Mesodermal cell (in vitro differentiated cells): ENCODE measurements around the gene NEDD4L.

ENCODE experiments used
- H3K27ac ChIP-seq: 2 replicates; pipeline ENCODE4 v1.7.0; 2013; ENCODE audit warnings: mild to moderate bottlenecking, low read depth, low read length, moderate library complexity; ENCODE audit not compliant: severe bottlenecking
- H3K36me3 ChIP-seq: 2 replicates; pipeline ENCODE4 v1.7.1; 2013; ENCODE audit warnings: mild to moderate bottlenecking, low read length, moderate library complexity; ENCODE audit not compliant: control insufficient read depth, insufficient read depth
- H3K4me1 ChIP-seq: one replicate; pipeline ENCODE4 v1.7.1; 2013; ENCODE audit warnings: mild to moderate bottlenecking, low read length; ENCODE audit not compliant: insufficient read depth, control insufficient read depth, poor library complexity, severe bottlenecking
- H3K4me3 ChIP-seq: 2 replicates; pipeline ENCODE4 v1.7.0; 2013; ENCODE audit warnings: low read length, control low read depth, mild to moderate bottlenecking; ENCODE audit not compliant: insufficient read depth, poor library complexity, severe bottlenecking; ENCODE audit errors: extremely low read depth
- H3K9me3 ChIP-seq: 2 replicates; pipeline ENCODE4 v1.7.1; 2013; ENCODE audit warnings: mild to moderate bottlenecking, low read length, moderate library complexity; ENCODE audit not compliant: control insufficient read depth
- WGBS, 2 experiments: methylation state at CpG; one replicate each; pipeline ENCODE4 v1.1.5; 2013; ENCODE audit warnings: missing lambda C conversion rate in 2 of 2; ENCODE audit not compliant: insufficient coverage in 2 of 2; 5-methylcytosine and 5-hydroxymethylcytosine counted together

Gene NEDD4L

DNA sequence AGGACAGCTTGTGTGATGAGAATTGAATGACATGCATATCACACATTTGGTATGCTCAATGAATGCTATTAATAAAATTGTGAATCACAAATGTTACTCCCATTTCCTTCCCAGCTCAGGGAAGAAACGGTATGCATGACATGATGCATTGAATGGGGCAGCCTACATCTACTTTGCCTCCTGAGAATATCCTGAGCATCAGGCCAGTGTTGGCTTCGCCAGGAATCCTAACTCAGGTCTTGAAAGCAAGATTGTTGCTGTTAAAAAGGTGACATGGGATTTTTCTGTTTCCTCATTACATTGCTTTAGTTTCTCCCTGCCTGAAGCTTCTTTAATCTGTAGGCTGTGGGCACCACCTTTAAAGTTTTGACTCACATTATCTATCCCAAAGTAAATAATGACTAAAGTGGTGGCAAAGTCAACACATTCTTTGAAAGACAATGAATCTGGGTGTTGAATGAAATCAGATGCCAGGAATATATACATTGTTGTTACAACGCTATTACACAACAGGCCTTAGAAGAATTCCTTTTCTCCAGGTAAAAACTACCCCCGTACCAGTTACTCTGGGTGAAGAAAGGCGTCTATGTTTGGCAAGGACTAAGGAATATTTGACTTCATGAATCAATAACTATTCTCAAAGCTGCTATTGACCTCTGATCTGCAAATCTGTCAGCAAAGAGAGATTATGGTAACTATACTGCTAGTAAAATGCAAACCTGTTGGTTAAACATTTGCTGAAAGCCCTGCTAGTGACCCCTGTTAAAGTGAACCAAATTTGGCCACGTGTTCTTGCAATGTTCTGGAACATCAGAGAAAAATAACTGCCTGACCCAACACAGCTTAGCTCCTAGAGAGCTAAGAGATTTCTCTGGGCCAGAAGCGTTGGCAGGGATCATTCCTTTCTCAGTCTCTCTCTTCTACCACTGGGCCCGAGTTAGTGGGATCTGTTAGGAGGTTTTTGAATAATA is 30.5 kb upstream of the NEDD4L start:
- H3K36me3 ChIP-seq, result no peaks in the 10 kb centered on the region
- 82 to 87% methylated on average over 2 to 3 of the region's 8 CpGs for WGBS, 2 experiments
- H3K9me3 ChIP-seq, result no peaks in the 10 kb centered on the region
- H3K4me3 ChIP-seq, result no peak overlapping the region
- H3K4me1 ChIP-seq, result no peaks in the 10 kb centered on the region
- H3K27ac ChIP-seq, result no peak overlapping the region

DNA sequence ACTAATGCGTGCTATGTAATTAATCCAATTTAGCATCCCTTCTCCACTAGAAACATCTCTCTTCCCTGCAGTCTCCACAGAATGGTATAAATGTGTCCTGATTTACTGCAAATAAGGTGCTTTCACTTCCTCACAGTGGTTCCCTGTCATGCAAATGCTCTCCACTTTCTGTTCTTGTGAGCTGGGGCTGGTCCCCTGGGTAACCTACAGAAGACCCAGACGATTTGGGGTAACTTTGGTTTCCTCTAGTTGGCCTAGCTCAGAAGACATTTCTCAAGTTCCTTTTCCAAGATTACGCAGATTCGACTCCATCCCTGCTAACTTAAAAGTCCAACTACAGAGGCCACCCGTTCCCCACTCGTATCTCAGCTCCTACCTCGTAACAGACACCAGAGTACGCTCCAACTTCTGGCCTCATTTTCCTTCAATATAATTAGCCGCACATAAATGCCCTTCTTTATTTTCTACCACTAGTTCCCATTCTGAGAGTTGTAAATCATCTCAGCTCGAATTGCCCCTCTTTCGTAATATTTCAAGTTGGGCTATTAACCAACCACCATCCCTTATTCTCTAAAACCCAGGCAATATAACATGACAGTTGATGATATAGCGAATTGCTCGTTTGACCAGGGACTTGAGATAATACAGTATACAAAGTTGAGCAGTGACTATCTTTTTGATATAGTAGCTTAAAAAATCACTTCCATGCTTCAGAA is 28.8 kb upstream of the NEDD4L start:
- H3K4me1 ChIP-seq, result no peaks in the 10 kb centered on the region
- no peaks in the 10 kb centered on the region for H3K36me3 ChIP-seq
- 84 to 85% methylated on average over 8 to 11 of the region's 13 CpGs for WGBS, 2 experiments
- no peak overlapping the region for H3K27ac ChIP-seq
- H3K9me3 ChIP-seq, result no peaks in the 10 kb centered on the region
- H3K4me3 ChIP-seq, result no peak overlapping the region

- no peak overlapping the region for H3K27ac ChIP-seq
- no peaks in the 10 kb centered on the region for H3K36me3 ChIP-seq
- H3K4me3 ChIP-seq, result no peak overlapping the region
- no peaks in the 10 kb centered on the region for H3K4me1 ChIP-seq
- H3K9me3 ChIP-seq, result no peaks in the 10 kb centered on the region
These were observed 26.8 kb upstream of the NEDD4L start for GRCh38 chr18:58017267-58017666.

GRCh38 chr18:58020567-58021107 is 23.4 kb upstream of the NEDD4L start:
- Histone ChIP-seq H3K4me1 (peaks cover 6% of the 10 kb centered on the region), H3K4me3 (no peak overlapping the region), H3K36me3 (no peaks in the 10 kb centered on the region), H3K9me3 (no peaks in the 10 kb centered on the region), H3K27ac (no peak overlapping the region)
- no CpG with 5 or more reads among the region's 3 CpGs for whole genome bisulfite sequencing, 2 experiments

GRCh38 chr18:58021504-58021903 is 22.5 kb upstream of the NEDD4L start:
- H3K9me3 ChIP-seq, result no peaks in the 10 kb centered on the region
- H3K4me1 ChIP-seq, result peaks cover 11% of the 10 kb centered on the region
- 91 to 94% methylated on average over 2 to 3 of the region's 4 CpGs for WGBS, 2 experiments
- H3K27ac ChIP-seq, result no peak overlapping the region
- H3K4me3 ChIP-seq, result no peak overlapping the region
- H3K36me3 ChIP-seq, result no peaks in the 10 kb centered on the region

GRCh38 chr18:58023108-58023507 is 20.9 kb upstream of the NEDD4L start:
- WGBS, 2 experiments, result 100% methylated on average over 1 of the region's 2 CpGs; no CpG with 5 or more reads in 1 of the 2 experiments

GRCh38 chr18:58024139-58024538 is 19.9 kb upstream of the NEDD4L start:
- WGBS, 2 experiments, result no CpG with 5 or more reads among the region's 3 CpGs
- Histone ChIP-seq H3K4me3 (no peak overlapping the region), H3K36me3 (no peaks in the 10 kb centered on the region), H3K4me1 (peaks cover 11% of the 10 kb centered on the region), H3K9me3 (no peaks in the 10 kb centered on the region), H3K27ac (no peak overlapping the region)

More at GRCh38 chr18:58023108-58023507, 20.9 kb upstream of the NEDD4L start:
- Histone ChIP-seq H3K9me3 (no peaks in the 10 kb centered on the region), H3K4me1 (peaks cover 11% of the 10 kb centered on the region), H3K36me3 (no peaks in the 10 kb centered on the region), H3K27ac (no peak overlapping the region), H3K4me3 (no peak overlapping the region)

GRCh38 chr18:58025205-58025604 is 18.8 kb upstream of the NEDD4L start:
- Histone ChIP-seq H3K9me3 (no peaks in the 10 kb centered on the region), H3K4me3 (no peak overlapping the region), H3K27ac (no peak overlapping the region), H3K36me3 (no peaks in the 10 kb centered on the region), H3K4me1 (peaks cover 11% of the 10 kb centered on the region)
- WGBS, 2 experiments, result 91 to 94% methylated on average over 4 to 7 of the region's 7 CpGs

DNA sequence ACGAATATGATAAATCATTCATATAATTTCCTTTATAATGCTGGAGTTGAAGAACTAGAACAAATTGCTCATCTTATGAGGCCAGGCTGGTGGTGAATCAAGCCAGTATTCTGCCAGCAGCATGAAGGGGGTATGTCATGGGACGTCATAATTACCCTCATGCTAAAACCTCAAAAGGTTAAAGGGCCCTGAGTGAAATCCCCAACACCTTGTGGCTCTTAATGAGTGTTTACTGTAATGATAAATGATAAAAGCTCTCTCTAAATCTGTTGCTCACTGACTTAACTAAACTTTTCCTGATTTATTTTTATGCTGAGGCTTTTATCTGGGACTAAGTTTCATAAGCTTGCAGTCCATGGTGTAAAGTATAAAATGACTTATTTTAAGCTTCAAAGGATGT is 18.3 kb upstream of the NEDD4L start:
- no peaks in the 10 kb centered on the region for H3K9me3 ChIP-seq
- peaks cover 11% of the 10 kb centered on the region for H3K4me1 ChIP-seq
- H3K27ac ChIP-seq, result no peak overlapping the region
- no peak overlapping the region for H3K4me3 ChIP-seq
- no CpG with 5 or more reads among the region's 2 CpGs for WGBS, 2 experiments
- H3K36me3 ChIP-seq, result no peaks in the 10 kb centered on the region

DNA sequence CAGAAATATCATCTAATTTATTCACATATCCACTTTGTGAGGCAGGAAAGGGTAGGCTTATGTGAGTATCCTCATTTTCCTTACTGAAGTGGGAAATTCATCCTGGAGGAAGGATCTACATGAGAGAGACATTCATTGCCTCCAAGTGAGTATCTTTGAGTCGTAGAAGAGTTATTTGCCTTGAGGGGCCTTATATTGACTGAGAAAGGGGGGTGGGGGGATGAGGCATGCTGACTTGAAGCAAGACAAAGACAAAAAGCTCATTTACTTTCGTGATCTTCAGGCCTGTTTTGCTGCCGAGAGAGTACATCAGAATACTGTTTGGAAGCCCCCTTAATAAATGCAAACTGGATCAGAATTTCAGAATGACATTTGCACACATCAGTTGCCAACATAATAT is 17.6 kb upstream of the NEDD4L start:
- 43 to 50% methylated on average over 3 of the region's 3 CpGs for WGBS, 2 experiments

More for the DNA sequence above, 17.6 kb upstream of the NEDD4L start:
- Histone ChIP-seq H3K4me1 (peaks cover 11% of the 10 kb centered on the region), H3K36me3 (no peaks in the 10 kb centered on the region), H3K27ac (no peak overlapping the region), H3K9me3 (no peaks in the 10 kb centered on the region), H3K4me3 (no peak overlapping the region)
